Measurements from ENCODE around the gene KRTAP26-1.

DNA sequence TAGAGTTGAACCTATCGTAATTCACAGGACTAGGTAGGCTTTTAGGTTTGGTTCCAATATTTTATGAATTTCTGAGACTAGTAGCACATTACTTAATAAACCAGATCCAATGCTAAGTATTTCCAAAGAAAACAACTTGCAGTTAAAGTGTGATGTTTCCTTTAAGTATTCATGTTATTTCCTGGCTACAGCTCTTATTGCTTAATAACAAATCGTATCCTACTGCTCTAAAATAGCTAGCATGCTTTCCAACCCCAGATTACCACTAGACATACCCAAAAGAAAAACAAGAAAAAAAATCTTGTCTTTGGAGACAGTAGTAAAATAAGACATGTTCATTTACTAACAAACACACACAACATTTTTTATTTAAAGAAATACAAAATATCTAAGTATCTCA lies 16.5 kb upstream of the KRTAP26-1 start:
- TF ChIP-seq TCF4 (CRISPR knock-in tag; IDR thresholded peaks at IDR 0.05; ENCODE audit: borderline replicate concordance) (no peak), PPARA (CRISPR knock-in tag; IDR thresholded peaks at IDR 0.05; ENCODE audit: borderline replicate concordance) (no peak), TOX (CRISPR knock-in tag; IDR thresholded peaks at IDR 0.05; ENCODE audit: borderline replicate concordance) (no peak), ZNF565 (CRISPR knock-in tag; conservative IDR thresholded peaks at IDR 0.05; ENCODE audit: low read depth) (no peak), ESRRG (CRISPR knock-in tag; IDR thresholded peaks at IDR 0.05) (no peak), ARNTL (CRISPR knock-in tag; IDR thresholded peaks at IDR 0.05; ENCODE audit: borderline replicate concordance, low read depth) (no peak), CSDC2 (CRISPR knock-in tag; IDR thresholded peaks at IDR 0.05) (no peak), ZFP3 (CRISPR knock-in tag; IDR thresholded peaks at IDR 0.05) (no peak), ZNF8 (CRISPR knock-in tag; IDR thresholded peaks at IDR 0.05) (no peak)
- TF ChIP-seq, protein P1, sequence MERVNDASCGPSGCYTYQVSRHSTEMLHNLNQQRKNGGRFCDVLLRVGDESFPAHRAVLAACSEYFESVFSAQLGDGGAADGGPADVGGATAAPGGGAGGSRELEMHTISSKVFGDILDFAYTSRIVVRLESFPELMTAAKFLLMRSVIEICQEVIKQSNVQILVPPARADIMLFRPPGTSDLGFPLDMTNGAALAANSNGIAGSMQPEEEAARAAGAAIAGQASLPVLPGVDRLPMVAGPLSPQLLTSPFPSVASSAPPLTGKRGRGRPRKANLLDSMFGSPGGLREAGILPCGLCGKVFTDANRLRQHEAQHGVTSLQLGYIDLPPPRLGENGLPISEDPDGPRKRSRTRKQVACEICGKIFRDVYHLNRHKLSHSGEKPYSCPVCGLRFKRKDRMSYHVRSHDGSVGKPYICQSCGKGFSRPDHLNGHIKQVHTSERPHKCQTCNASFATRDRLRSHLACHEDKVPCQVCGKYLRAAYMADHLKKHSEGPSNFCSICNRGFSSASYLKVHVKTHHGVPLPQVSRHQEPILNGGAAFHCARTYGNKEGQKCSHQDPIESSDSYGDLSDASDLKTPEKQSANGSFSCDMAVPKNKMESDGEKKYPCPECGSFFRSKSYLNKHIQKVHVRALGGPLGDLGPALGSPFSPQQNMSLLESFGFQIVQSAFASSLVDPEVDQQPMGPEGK (CRISPR knock-in tag; IDR thresholded peaks at IDR 0.05; ENCODE audit: borderline replicate concordance), result no peak
- TF ChIP-seq, protein P2, sequence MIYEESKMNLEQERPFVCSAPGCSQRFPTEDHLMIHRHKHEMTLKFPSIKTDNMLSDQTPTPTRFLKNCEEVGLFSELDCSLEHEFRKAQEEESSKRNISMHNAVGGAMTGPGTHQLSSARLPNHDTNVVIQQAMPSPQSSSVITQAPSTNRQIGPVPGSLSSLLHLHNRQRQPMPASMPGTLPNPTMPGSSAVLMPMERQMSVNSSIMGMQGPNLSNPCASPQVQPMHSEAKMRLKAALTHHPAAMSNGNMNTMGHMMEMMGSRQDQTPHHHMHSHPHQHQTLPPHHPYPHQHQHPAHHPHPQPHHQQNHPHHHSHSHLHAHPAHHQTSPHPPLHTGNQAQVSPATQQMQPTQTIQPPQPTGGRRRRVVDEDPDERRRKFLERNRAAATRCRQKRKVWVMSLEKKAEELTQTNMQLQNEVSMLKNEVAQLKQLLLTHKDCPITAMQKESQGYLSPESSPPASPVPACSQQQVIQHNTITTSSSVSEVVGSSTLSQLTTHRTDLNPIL (CRISPR knock-in tag; IDR thresholded peaks at IDR 0.05; ENCODE audit: low read depth), result no peak
